Skeletal muscle tissue (tissue), 4 donors: ENCODE results near the gene GPR50. TPM values are rescaled to one million over a fixed set of nuclear protein-coding genes. Genes with fewer than 3 reads are reported as not detected.

Experiments
- H3K27ac ChIP-seq: one replicate; pipeline ENCODE4 v1.7.0; 2013; ENCODE audit warnings: mild to moderate bottlenecking, low read depth, low read length, inconsistent platforms
- H3K27me3 ChIP-seq, 3 donors: one replicate each; pipeline ENCODE4 v1.7.0; 2013; ENCODE audit warnings: low read length in 3 of 3; ENCODE audit not compliant: control insufficient read depth in 3 of 3, insufficient read depth in 3 of 3
- H3K36me3 ChIP-seq, 3 donors: one replicate each; pipeline ENCODE4 v1.7.0; 2013; ENCODE audit warnings: low read length in 3 of 3; ENCODE audit not compliant: control insufficient read depth in 3 of 3, insufficient read depth in 3 of 3
- H3K4me1 ChIP-seq, 3 donors: one replicate each; pipeline ENCODE4 v1.7.0; 2013; ENCODE audit warnings: low read length in 3 of 3, mild to moderate bottlenecking in 3 of 3; ENCODE audit not compliant: control insufficient read depth in 3 of 3, insufficient read depth in 3 of 3
- H3K4me3 ChIP-seq, 3 donors: one replicate each; pipeline ENCODE4 v1.7.0; 2013; ENCODE audit warnings: low read length in 3 of 3
- H3K9ac ChIP-seq, 3 donors: one replicate each; pipeline ENCODE4 v1.7.0; 2013; ENCODE audit warnings: low read length in 3 of 3, mild to moderate bottlenecking in 3 of 3, moderate library complexity in 2 of 3, low read depth in 1 of 3
- H3K9me3 ChIP-seq, 3 donors: one replicate each; pipeline ENCODE4 v1.7.0; 2013; ENCODE audit warnings: low read length in 3 of 3; ENCODE audit not compliant: control insufficient read depth in 3 of 3
- total RNA-seq: library from RNA; depleted of rRNA; stranded (reverse); fragments of >200 nt; gene quantifications from one replicate; pipeline ENCODE4 v1.2.3, GENCODE V29; 2014
- donor health status: Osteomylitis.

The GPR50 gene
- total RNA-seq, 1 donor from 2014 or later, result not detected

GRCh38 chrX:151175283-151176062 lies 911 bp upstream of the GPR50 start:
- Histone ChIP-seq H3K4me1 (no peaks in the 10 kb centered on the region), H3K36me3 (no peaks in the 10 kb centered on the region), H3K27me3 (peaks cover 18 to 31% (median 23%) of the 10 kb centered on the region in 3 donors), H3K9me3 (peaks cover 0 to 3% (median 0%) of the 10 kb centered on the region in 3 donors), H3K9ac (no peak overlapping the region), H3K4me3 (no peak overlapping the region), H3K27ac (no peak overlapping the region)

- no peak overlapping the region for H3K9ac ChIP-seq
- H3K27ac ChIP-seq, result no peak overlapping the region
- H3K9me3 ChIP-seq, result peaks cover 0 to 3% (median 0%) of the 10 kb centered on the region in 3 donors
- no peak overlapping the region for H3K4me3 ChIP-seq
- peaks cover 28 to 44% (median 34%) of the 10 kb centered on the region in 3 donors for H3K27me3 ChIP-seq
- no peaks in the 10 kb centered on the region for H3K36me3 ChIP-seq
- no peaks in the 10 kb centered on the region for H3K4me1 ChIP-seq
Measured at GRCh38 chrX:151177141-151178027, 1.0 kb downstream of the GPR50 start.

- Histone ChIP-seq H3K9ac (no peak overlapping the region), H3K36me3 (no peaks in the 10 kb centered on the region), H3K9me3 (peaks cover 0 to 3% (median 0%) of the 10 kb centered on the region in 3 donors), H3K4me3 (no peak overlapping the region), H3K27me3 (peaks cover 28 to 45% (median 41%) of the 10 kb centered on the region in 3 donors), H3K4me1 (no peaks in the 10 kb centered on the region), H3K27ac (no peak overlapping the region)
Measured at GRCh38 chrX:151178746-151179145, 2.4 kb downstream of the GPR50 start.

- H3K4me1 ChIP-seq, result no peaks in the 10 kb centered on the region
- peaks cover 27 to 39% (median 31%) of the 10 kb centered on the region in 3 donors for H3K27me3 ChIP-seq
- no peaks in the 10 kb centered on the region for H3K36me3 ChIP-seq
- H3K27ac ChIP-seq, result no peak overlapping the region
- no peak overlapping the region for H3K4me3 ChIP-seq
- peaks cover 0 to 3% (median 0%) of the 10 kb centered on the region in 3 donors for H3K9me3 ChIP-seq
- H3K9ac ChIP-seq, result no peak overlapping the region
Measured at GRCh38 chrX:151180400-151180799, 4.0 kb downstream of the GPR50 start.

- H3K36me3 ChIP-seq, result no peaks in the 10 kb centered on the region
- no peak overlapping the region for H3K27ac ChIP-seq
- peaks cover 20 to 33% (median 28%) of the 10 kb centered on the region in 3 donors for H3K27me3 ChIP-seq
Measured at GRCh38 chrX:151181088-151181487, 4.7 kb downstream of the GPR50 start.

GRCh38 chrX:151183233-151183753 lies 6.9 kb downstream of the GPR50 start:
- Histone ChIP-seq H3K4me3 (no peak overlapping the region), H3K9ac (no peak overlapping the region), H3K27me3 (peaks cover 11 to 28% (median 22%) of the 10 kb centered on the region in 3 donors), H3K27ac (no peak overlapping the region), H3K9me3 (no peaks in the 10 kb centered on the region), H3K4me1 (no peaks in the 10 kb centered on the region), H3K36me3 (no peaks in the 10 kb centered on the region)

More at GRCh38 chrX:151181088-151181487, 4.7 kb downstream of the GPR50 start:
- no peak overlapping the region for H3K4me3 ChIP-seq
- H3K9ac ChIP-seq, result no peak overlapping the region
- no peaks in the 10 kb centered on the region for H3K4me1 ChIP-seq
- H3K9me3 ChIP-seq, result peaks cover 0 to 3% (median 0%) of the 10 kb centered on the region in 3 donors

GRCh38 chrX:151183912-151184565 lies 7.7 kb downstream of the GPR50 start:
- Histone ChIP-seq H3K4me1 (no peaks in the 10 kb centered on the region), H3K9me3 (no peaks in the 10 kb centered on the region), H3K36me3 (no peaks in the 10 kb centered on the region), H3K9ac (no peak overlapping the region), H3K27me3 (peaks cover 9 to 28% (median 19%) of the 10 kb centered on the region in 3 donors), H3K27ac (no peak overlapping the region), H3K4me3 (no peak overlapping the region)

- Histone ChIP-seq H3K4me3 (no peak overlapping the region), H3K27me3 (peaks cover 9 to 26% (median 19%) of the 10 kb centered on the region in 3 donors), H3K27ac (no peak overlapping the region), H3K9ac (no peak overlapping the region), H3K4me1 (no peaks in the 10 kb centered on the region), H3K36me3 (no peaks in the 10 kb centered on the region), H3K9me3 (no peaks in the 10 kb centered on the region)
Measured at GRCh38 chrX:151184705-151185104, 8.3 kb downstream of the GPR50 start.

GRCh38 chrX:151206871-151207270 lies 30.5 kb downstream of the GPR50 start:
- no peaks in the 10 kb centered on the region for H3K4me1 ChIP-seq
- no peaks in the 10 kb centered on the region for H3K36me3 ChIP-seq
- no peak overlapping the region for H3K27ac ChIP-seq
- H3K4me3 ChIP-seq, result no peak overlapping the region
- H3K9ac ChIP-seq, result no peak overlapping the region
- H3K27me3 ChIP-seq, result no peaks in the 10 kb centered on the region
- no peaks in the 10 kb centered on the region for H3K9me3 ChIP-seq
